K562 (cell line): Measurements from ENCODE around the gene ST6GALNAC6. TPM values are rescaled to one million over a fixed set of nuclear protein-coding genes. Genes with fewer than 3 reads are reported as not detected.
A peak's percentile ranks its signal among the peaks of the same experiment; 100 is the strongest.

Experiments used
- ATAC-seq: fragments of 200-7000 bp; cut with Tn5 transposase; 3 replicates; pipeline ENCODE4 v1.9.1; 2020; ENCODE audit warnings: moderate library complexity
- BruUV-seq: library from RNA; stranded (reverse); fragments of 400-500 nt; replicated peaks from 2 replicates; lab custom pipeline; 2021; lab: Mats Ljungman, UMichigan
- CTCF ChIA-PET: fragments of 300-600 bp; formaldehyde crosslinking; extraction: SDS; loops from one replicate; lab custom pipeline; 2021; ENCODE audit warnings: low intra/inter-chr PET ratio; lab: Yijun Ruan, JAX
- POLR2A ChIA-PET: fragments of 300-600, 350-650 bp; sonication (Branson Sonifier 250); formaldehyde crosslinking; extraction: SDS; loops from one replicate; lab custom pipeline; 2021; ENCODE audit warnings: antibody characterized with exemption, inconsistent platforms; lab: Yijun Ruan, JAX
- DNase-seq, 4 experiments: peaks; one replicate each; pipeline versions ENCODE4 v3.0.0 to v3.0.0-alpha.2; 2011 to 2018; ENCODE audit warnings: low spot score in 3 of 4, mixed read lengths in 3 of 4; ENCODE audit errors: extremely low read depth in 1 of 4
- FAIRE-seq: peaks from 2 replicates; lab custom pipeline; 2011; peaks lifted over from hg19 to GRCh38; lab: Jason Lieb, UNC
- H2AFZ ChIP-seq: 2 replicates; pipeline ENCODE4 v1.6.0; 2011; ENCODE audit warnings: low read depth, low read length, control low read depth, inconsistent platforms
- H3K27ac ChIP-seq: fragments of 200-600 bp; 3 replicates; pipeline ENCODE4 v1.8.0; 2011; ENCODE audit warnings: low read depth, mild to moderate bottlenecking, control low read depth, inconsistent platforms, low read length, moderate library complexity, mixed read lengths; ENCODE audit errors: extremely low read depth
- H3K27me3 ChIP-seq, 2 experiments: fragments of 300-600 bp in 1 of 2; 2 replicates in 1 of 2; 3 replicates in 1 of 2; pipeline versions ENCODE4 v1.6.0 to v1.8.0; 2011; ENCODE audit warnings: inconsistent platforms in 2 of 2, low read length in 2 of 2, mild to moderate bottlenecking in 1 of 2, mixed read lengths in 1 of 2, moderate library complexity in 1 of 2; ENCODE audit not compliant: control insufficient read depth in 2 of 2, insufficient read depth in 2 of 2
- H3K36me3 ChIP-seq: fragments of 300-600 bp; 3 replicates; pipeline ENCODE4 v1.8.0; 2011; ENCODE audit warnings: mild to moderate bottlenecking, low read length, inconsistent platforms; ENCODE audit not compliant: control insufficient read depth, insufficient read depth
- H3K4me1 ChIP-seq, 2 experiments: fragments of 200-600 bp in 1 of 2; replicated peaks in 1 of 2; 2 replicates in 1 of 2; 3 replicates in 1 of 2; pipeline versions ENCODE4 v1.5.1 to v1.8.0; 2011; ENCODE audit warnings: inconsistent platforms in 2 of 2, low read length in 2 of 2, mild to moderate bottlenecking in 1 of 2, mixed read lengths in 1 of 2, moderate library complexity in 1 of 2; ENCODE audit not compliant: control insufficient read depth in 2 of 2, insufficient read depth in 2 of 2
- H3K4me2 ChIP-seq: 2 replicates; pipeline ENCODE4 v1.6.1; 2011; ENCODE audit warnings: low read length, control low read depth, inconsistent platforms, mixed read lengths; ENCODE audit not compliant: insufficient read depth
- H3K4me3 ChIP-seq: fragments of 200-600 bp; sonication (generic), shearing (Covaris generic); 2 replicates; pipeline ENCODE4 v1.5.1; 2016; ENCODE audit warnings: control low read depth, inconsistent platforms
- H3K79me2 ChIP-seq: fragments of 200-600 bp; 3 replicates; pipeline ENCODE4 v1.8.0; 2011; ENCODE audit warnings: low read length, inconsistent platforms; ENCODE audit not compliant: control insufficient read depth, insufficient read depth
- H3K9ac ChIP-seq, 2 experiments: 2 replicates each; pipeline versions ENCODE4 v1.6.0 to v1.6.1; 2011; ENCODE audit warnings: low read depth in 2 of 2, low read length in 2 of 2, control low read depth in 1 of 2, inconsistent platforms in 1 of 2, mild to moderate bottlenecking in 1 of 2, mixed read lengths in 1 of 2; ENCODE audit not compliant: insufficient read depth in 1 of 2
- H3K9me1 ChIP-seq: one replicate; pipeline ENCODE4 v1.6.0; 2011; ENCODE audit warnings: inconsistent platforms, mild to moderate bottlenecking, low read length, moderate library complexity; ENCODE audit not compliant: control insufficient read depth, insufficient read depth
- H3K9me3 ChIP-seq: replicated peaks from 2 replicates; pipeline ENCODE4 v1.5.1; 2011; ENCODE audit warnings: low read depth, low read length, inconsistent platforms; ENCODE audit not compliant: control insufficient read depth, insufficient read depth
- H4K20me1 ChIP-seq: replicated peaks from 2 replicates; pipeline ENCODE4 v1.6.1; 2011; ENCODE audit warnings: low read length, inconsistent platforms, mixed read lengths; ENCODE audit not compliant: control insufficient read depth, insufficient read depth
- ID3 ChIP-seq, 2 experiments: fragments of 250-450 bp in 1 of 2; fragments of 450-650 bp in 1 of 2; sonication (Bioruptor Pico) in 1 of 2; IDR thresholded peaks; 2 replicates each; pipeline versions ENCODE4 v1.6.1 to v1.8.0; 2016 to 2021; ENCODE audit warnings: mild to moderate bottlenecking in 2 of 2, moderate library complexity in 2 of 2, missing compliant biosample characterization in 1 of 2, missing genetic modification characterization in 1 of 2
- MXD1 ChIP-seq: fragments of 250-450 bp; sonication (Bioruptor Pico); IDR thresholded peaks from 2 replicates; pipeline ENCODE4 v1.8.0; 2021; ENCODE audit warnings: borderline replicate concordance, mild to moderate bottlenecking, moderate library complexity; ENCODE audit not compliant: poor library complexity, severe bottlenecking
- MXI1 ChIP-seq: IDR thresholded peaks from 2 replicates; pipeline ENCODE4 v1.6.1; 2011; ENCODE audit warnings: low read depth, mild to moderate bottlenecking, improper control_type of control experiment, low read length
- MYNN ChIP-seq, 2 experiments: sonication (generic); formaldehyde crosslinking in 1 of 2; IDR thresholded peaks; 2 replicates each; pipeline versions ENCODE4 v1.5.0 to v1.6.1; 2016 to 2020; ENCODE audit warnings: antibody characterized with exemption in 1 of 2, missing genetic modification reagents in 1 of 2
- RFX1 ChIP-seq: fragments of 450-650 bp; IDR thresholded peaks from 2 replicates; pipeline ENCODE4 v1.6.1; 2016; ENCODE audit warnings: mild to moderate bottlenecking, moderate library complexity
- VEZF1 ChIP-seq: fragments of 200-800 bp; sonication (Bioruptor generic); IDR thresholded peaks from 2 replicates; pipeline ENCODE4 v1.6.1; 2017; ENCODE audit warnings: missing genetic modification characterization, missing compliant biosample characterization
- ZBTB33 ChIP-seq: sonication (generic); formaldehyde crosslinking; IDR thresholded peaks from 2 replicates; pipeline ENCODE4 v1.8.1; 2023; ENCODE audit warnings: mild to moderate bottlenecking, missing genetic modification reagents
- ZNF398 ChIP-seq: fragments of 250-450 bp; sonication (Bioruptor Pico); IDR thresholded peaks from 2 replicates; pipeline ENCODE4 v1.8.0; 2021; ENCODE audit warnings: moderate library complexity, mild to moderate bottlenecking, inconsistent platforms
- WGBS: fragments of 100-300 bp; shearing (Covaris generic); methylation state at CpG from one replicate; pipeline ENCODE4 v1.1.6; 2016; ENCODE audit warnings: low coverage, mixed read lengths; ENCODE audit not compliant: insufficient coverage; ENCODE audit errors: missing lambda C conversion rate; 5-methylcytosine and 5-hydroxymethylcytosine counted together
- in situ Hi-C: fragments of 300-500 bp; cut with MboI; formaldehyde crosslinking; loops from 4 replicates; pipeline ENCODE4 v1.15.0; 2018; ENCODE audit warnings: inconsistent platforms, mixed read lengths
- intact Hi-C: fragments of 100-400 bp; cut with micrococcal nuclease; formaldehyde crosslinking; loops from 2 replicates; pipeline ENCODE4 v1.14.2; 2022
- polyA plus RNA-seq, 8 experiments: library from polyadenylated mRNA; depleted of rRNA in 4 of 8; stranded (reverse) in 5 of 8; unstranded in 3 of 8; fragments of >200 nt; fragmentation: Nextera tagmentation in 2 of 8; fragmentation: Illumina TruSeq in 1 of 8; extraction: Ambion mirVana in 2 of 8; extraction: Trizol in 1 of 8; gene quantifications; 2 replicates each; pipeline versions ENCODE4 v1.2.1 to v1.2.3, GENCODE V29; 2011 to 2014; ENCODE audit warnings: inconsistent platforms in 1 of 8, missing spikeins in 1 of 8
- total RNA-seq, 7 experiments: library from RNA; depleted of rRNA in 6 of 7; stranded (reverse); fragments of >200 nt in 6 of 7; fragmentation: Illumina TruSeq in 2 of 7; extraction: Trizol in 2 of 7; gene quantifications; 2 replicates each; pipeline versions ENCODE4 v1.2.1 to v1.2.3, GENCODE V29; 2011 to 2021; ENCODE audit warnings: low replicate concordance in 1 of 7

The ST6GALNAC6 gene
- total and polyA plus RNA-seq, 9 of the 15 experiments (the other 6 are each of a cell fraction or from before 2014, with no cell fraction given) = 0.13 to 23.0 (median 14.5) TPM

- 72% methylated on average over 19 of the region's 19 CpGs for WGBS
- peak in 1 of 4 experiments; percentile 34 for DNase-seq
- ATAC-seq = no peak
- H3K9ac ChIP-seq = peak overlapping the region in 1 of 2 experiments; percentile 18; a peak in 1 of 4 replicates
- no peaks in the 10 kb centered on the region for H3K9me3 ChIP-seq
- FAIRE-seq = no peak
- POLR2A ChIA-PET = interaction anchor here (0.9 to 2.4 kb wide), 3 partner anchors 9 to 16 kb away, joined by 3 to 9 read pairs (median 4); no protein-coding TSS in a partner anchor
- in situ Hi-C loops = loop anchor here (5.0 to 10.0 kb wide), 3 partner anchors 66 to 278 kb away; partner anchors contain the start of gene TOR2A
- CTCF ChIA-PET = interaction anchor here (0.6 kb wide), 1 partner anchor 172 kb away, joined by 3 read pairs; no protein-coding TSS in a partner anchor
- BruUV-seq = no TSS peak
- no peaks in the 10 kb centered on the region for H4K20me1 ChIP-seq
- H3K9me1 ChIP-seq = no peaks in the 10 kb centered on the region
- peaks cover 8% of the 10 kb centered on the region; the same call in 1 of the 3 replicates for H3K36me3 ChIP-seq
- H3K79me2 ChIP-seq = peaks cover 12% of the 10 kb centered on the region; the same call in 2 of the 3 replicates
- H3K4me3 ChIP-seq = no peak overlapping the region
- intact Hi-C loops = loop anchor here (5.0 to 10.0 kb wide), 2 partner anchors 71 to 278 kb away; partner anchors contain the start of gene FPGS
- no peaks in the 10 kb centered on the region for H3K27me3 ChIP-seq
- no peak overlapping the region for H2AFZ ChIP-seq
- no peak overlapping the region for H3K27ac ChIP-seq
- H3K4me1 ChIP-seq = peaks cover 18 to 70% of the 10 kb centered on the region in 2 experiments; a peak in 4 of 5 replicates
- H3K4me2 ChIP-seq = no peak overlapping the region
- TF ChIP-seq ZBTB33 (CRISPR knock-in tag) (peak; percentile 97), ZNF398 (no peak), MYNN (IDR thresholded peaks at IDR 0.05) (peak; percentile 93), MYNN (CRISPR knock-in tag; IDR thresholded peaks at IDR 0.05) (no peak), RFX1 (peak; percentile 91), MXD1 (no peak), MXI1 (0 out of 2 replicates have a peak, but pooled peaks have one; percentile 23), ID3 (CRISPR knock-in tag; IDR thresholded peaks at IDR 0.05) (no peak), ID3 (tag; IDR thresholded peaks at IDR 0.05) (no peak), VEZF1 (CRISPR knock-in tag) (0 out of 2 replicates have a peak, but pooled peaks have one; percentile 12)
- TF ChIP-seq, all 486 proteins: peak for 5
These were observed 26.1 kb downstream of the ST6GALNAC6 start for GRCh38 chr9:127873223-127873691.
